ENCODE data around the gene GPC4.

DNA sequence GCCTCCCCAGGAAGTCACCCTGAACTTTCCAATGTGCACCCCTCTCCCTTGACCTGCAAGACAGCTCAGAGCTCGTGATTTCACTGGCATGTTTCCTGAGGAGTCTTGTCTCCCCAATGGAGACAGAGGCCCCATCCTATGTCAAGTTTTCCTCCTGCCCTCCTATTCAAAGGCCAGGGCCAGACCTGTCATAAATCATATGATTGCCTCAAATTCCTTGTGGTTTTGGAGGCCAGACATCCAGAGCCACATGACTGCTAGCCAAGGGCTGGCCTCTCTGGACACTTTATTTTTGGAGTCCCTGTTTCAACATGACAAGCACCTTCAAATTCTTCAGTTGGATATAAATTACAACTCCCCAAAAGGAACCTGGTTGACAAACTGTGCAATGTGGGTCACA is 121.2 kb downstream of the GPC4 start:
- TF ChIP-seq POLR2AphosphoS5 (IDR thresholded peaks at IDR 0.05; ENCODE audit: low read depth) (no peak), EZH2phosphoT487 (IDR thresholded peaks at IDR 0.05; ENCODE audit: unreplicated experiment) (no peak), EZH2 (IDR thresholded peaks at IDR 0.05; ENCODE audit: low read depth, unreplicated experiment) (no peak)
- TF ChIP-seq, protein P1, sequence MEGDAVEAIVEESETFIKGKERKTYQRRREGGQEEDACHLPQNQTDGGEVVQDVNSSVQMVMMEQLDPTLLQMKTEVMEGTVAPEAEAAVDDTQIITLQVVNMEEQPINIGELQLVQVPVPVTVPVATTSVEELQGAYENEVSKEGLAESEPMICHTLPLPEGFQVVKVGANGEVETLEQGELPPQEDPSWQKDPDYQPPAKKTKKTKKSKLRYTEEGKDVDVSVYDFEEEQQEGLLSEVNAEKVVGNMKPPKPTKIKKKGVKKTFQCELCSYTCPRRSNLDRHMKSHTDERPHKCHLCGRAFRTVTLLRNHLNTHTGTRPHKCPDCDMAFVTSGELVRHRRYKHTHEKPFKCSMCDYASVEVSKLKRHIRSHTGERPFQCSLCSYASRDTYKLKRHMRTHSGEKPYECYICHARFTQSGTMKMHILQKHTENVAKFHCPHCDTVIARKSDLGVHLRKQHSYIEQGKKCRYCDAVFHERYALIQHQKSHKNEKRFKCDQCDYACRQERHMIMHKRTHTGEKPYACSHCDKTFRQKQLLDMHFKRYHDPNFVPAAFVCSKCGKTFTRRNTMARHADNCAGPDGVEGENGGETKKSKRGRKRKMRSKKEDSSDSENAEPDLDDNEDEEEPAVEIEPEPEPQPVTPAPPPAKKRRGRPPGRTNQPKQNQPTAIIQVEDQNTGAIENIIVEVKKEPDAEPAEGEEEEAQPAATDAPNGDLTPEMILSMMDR (conservative IDR thresholded peaks at IDR 0.05; ENCODE audit: low read depth in 2 of 2), result no peak
- TF ChIP-seq, protein P2, sequence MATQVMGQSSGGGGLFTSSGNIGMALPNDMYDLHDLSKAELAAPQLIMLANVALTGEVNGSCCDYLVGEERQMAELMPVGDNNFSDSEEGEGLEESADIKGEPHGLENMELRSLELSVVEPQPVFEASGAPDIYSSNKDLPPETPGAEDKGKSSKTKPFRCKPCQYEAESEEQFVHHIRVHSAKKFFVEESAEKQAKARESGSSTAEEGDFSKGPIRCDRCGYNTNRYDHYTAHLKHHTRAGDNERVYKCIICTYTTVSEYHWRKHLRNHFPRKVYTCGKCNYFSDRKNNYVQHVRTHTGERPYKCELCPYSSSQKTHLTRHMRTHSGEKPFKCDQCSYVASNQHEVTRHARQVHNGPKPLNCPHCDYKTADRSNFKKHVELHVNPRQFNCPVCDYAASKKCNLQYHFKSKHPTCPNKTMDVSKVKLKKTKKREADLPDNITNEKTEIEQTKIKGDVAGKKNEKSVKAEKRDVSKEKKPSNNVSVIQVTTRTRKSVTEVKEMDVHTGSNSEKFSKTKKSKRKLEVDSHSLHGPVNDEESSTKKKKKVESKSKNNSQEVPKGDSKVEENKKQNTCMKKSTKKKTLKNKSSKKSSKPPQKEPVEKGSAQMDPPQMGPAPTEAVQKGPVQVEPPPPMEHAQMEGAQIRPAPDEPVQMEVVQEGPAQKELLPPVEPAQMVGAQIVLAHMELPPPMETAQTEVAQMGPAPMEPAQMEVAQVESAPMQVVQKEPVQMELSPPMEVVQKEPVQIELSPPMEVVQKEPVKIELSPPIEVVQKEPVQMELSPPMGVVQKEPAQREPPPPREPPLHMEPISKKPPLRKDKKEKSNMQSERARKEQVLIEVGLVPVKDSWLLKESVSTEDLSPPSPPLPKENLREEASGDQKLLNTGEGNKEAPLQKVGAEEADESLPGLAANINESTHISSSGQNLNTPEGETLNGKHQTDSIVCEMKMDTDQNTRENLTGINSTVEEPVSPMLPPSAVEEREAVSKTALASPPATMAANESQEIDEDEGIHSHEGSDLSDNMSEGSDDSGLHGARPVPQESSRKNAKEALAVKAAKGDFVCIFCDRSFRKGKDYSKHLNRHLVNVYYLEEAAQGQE (IDR thresholded peaks at IDR 0.05; ENCODE audit: unreplicated experiment), result no peak

Measured in GM23338 (cell line).